Amniotic epithelial cell (primary cell): Measurements from ENCODE around the gene BNC2.

Experiments
- DNase-seq: peaks from one replicate; pipeline ENCODE4 v3.0.0-alpha.2; 2010; ENCODE audit warnings: low read depth

The BNC2 gene

DNA sequence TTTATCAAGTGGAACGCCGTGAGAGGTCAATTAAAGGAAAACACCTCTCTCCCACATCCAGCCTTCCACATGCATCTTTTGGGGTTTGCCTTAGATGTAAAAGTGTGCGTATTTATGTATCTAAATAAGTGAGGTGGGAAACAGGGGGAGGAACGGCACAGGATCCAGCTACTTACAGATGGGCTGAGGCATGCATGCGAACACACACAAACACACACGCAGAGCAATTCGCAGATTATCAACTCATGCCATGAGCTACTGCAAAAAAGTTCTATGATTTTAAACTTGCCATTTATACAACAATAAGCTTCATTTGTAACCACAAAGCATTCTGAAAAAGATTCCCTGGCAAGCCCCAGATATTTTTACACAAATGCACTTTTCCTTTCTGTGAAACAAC is 242.1 kb downstream of the BNC2 start:
- DNase-seq: peak; percentile 39

DNA sequence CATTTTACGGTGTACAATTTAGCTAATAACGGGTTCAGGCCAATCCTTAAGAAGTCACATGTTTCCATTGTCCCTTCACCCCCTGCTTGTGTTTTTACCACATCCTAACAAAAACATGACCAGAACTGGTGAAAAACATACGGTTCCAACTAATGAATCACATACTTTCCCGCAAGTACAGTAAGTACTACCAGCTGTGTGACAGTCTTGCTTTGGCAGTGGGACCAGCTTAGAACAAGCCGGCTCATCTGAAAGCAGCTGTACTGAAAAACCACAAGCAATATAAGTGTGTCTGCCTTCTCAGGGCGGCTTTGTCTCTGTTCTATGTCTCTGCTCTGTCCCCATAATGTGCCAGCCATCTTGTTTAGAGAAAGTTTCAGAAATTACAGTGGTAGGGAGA is 242.5 kb downstream of the BNC2 start:
- DNase-seq: peak; percentile 82

DNA sequence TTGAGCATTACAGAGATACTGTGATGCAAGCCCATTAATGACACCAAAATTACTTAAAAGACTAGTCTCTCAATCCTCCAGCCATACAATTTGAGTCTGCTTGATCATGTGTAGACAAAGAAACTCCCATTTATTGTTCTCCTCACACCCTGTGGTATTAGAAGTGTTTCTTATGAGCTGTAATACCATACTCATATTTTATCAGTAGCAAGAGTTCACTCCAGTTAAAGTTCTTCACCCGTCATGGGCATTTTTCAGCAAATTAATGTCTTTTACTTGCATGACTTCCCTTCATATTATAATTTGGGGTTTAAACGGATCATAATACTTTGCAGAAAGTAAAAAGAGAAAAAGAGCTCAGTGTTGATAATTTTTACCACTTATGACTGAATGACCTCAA is 242.9 kb downstream of the BNC2 start:
- peak; percentile 28 for DNase-seq

DNA sequence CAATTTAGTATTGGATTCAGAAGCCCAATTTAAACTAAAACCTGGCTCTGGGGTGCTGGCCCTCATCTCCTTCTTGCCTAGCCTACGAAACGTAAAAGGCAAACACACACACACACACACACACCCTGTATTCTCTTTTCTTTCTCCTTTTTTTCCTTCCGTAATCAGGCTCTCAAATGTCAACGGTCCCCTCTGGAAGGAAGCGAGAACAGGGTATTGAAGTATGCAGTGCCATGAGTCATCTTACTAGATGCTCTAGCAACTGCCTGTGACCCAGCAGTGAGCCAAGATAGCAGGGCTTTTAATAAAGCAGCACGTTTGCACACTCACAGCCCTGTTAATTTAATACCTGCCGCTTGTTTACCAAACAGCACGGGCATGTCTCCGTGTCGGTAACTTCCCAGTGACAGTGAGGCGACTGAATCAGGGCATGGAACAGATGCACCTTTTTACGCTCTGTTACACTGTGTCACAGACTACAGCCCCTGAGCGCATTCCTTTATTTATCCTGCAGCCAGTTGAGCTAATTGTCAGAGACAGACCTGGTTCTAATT is 243.8 kb downstream of the BNC2 start:
- peak; percentile 75 for DNase-seq

DNA sequence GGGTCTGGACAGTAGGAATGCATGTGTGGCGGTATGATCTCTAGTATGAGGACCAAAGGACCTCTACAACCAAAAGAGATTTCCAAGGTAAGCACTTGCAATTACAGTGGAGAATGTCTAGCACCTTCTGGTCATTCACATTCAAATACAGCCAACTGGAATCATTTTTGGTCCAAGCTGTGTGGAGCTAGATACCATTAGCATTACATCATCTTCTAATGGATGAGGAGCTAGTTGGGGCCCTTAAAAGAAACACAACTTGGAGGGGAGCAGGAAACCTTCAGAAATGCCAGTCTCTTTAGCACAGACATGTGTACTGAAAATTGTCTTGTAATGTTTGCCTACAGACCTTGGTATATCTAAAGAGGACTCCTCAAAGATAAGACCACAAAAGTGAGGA is 244.7 kb downstream of the BNC2 start:
- DNase-seq: peak; percentile 55

DNA sequence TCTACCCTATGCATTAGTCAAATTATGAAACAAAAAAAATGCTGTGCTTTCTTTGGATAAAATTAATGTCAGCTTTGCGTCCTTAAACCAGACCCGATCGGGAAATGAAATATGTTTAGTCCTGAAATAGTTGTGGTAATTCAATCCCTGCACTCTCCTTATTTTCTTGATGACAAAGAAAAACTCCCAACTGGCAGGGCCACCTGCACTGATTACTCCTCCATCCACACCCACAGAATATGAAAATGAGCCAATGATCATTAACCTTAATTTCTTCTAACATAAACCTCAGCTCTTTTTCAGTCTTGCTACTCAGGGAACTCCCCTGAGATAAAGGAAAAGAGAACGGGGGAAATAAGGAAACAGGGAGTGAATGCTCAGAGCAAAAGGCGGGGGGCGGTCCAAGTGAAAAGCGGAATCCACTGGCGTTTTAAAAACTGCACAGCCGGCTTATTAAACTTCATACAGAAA is 245.3 kb downstream of the BNC2 start:
- DNase-seq: no peak

DNA sequence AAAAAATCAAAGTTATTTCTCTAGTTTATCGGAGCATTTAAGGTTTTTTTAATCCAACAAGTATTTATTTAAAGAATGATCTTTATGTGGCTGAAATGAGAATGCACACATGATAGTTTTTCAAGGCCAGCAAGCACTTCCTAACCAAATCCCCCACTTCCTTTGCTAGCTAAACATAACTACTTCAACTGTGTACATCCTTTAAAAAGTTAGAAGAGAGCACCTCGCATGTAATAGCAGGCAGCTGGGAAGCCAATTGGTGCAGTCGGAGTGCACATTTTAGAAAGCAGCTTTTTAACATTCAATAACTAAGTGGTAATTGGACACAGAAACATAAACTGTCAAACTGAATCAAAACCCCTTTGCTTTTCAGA is 245.7 kb downstream of the BNC2 start:
- no peak for DNase-seq

DNA sequence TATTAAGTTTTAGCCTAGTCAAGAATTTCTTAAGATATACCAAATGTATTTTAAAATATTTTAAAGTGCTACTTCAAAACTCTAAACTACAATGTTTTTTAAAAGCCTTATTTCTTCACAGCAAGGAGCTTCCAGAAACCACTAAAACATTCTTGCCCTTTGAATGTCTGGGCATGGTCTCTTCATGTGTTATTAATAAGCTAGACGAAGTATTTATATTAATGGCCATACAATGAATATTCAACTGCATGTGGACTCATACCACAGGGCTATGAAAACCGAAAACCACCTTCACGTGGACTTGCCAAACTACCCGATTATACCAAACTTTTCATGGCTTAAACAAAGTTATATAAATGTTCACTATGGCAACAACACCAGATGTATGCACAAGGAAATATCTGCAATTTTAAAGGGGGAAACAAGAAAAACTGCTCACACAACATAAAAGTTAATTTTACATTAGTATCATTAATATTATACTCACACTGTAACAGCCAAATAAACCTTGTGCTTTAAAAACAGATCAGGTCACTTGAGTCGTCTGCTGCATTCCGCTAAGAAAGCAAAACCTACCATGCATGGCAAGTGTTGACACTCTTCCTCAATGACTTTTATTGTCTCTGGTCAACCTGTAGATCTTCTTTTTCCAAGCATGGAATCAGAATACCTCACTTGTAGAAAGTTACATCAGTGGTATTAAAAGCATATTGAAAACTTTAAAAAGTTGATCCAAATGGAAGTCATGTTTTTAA is 246.3 kb downstream of the BNC2 start:
- DNase-seq: no peak

DNA sequence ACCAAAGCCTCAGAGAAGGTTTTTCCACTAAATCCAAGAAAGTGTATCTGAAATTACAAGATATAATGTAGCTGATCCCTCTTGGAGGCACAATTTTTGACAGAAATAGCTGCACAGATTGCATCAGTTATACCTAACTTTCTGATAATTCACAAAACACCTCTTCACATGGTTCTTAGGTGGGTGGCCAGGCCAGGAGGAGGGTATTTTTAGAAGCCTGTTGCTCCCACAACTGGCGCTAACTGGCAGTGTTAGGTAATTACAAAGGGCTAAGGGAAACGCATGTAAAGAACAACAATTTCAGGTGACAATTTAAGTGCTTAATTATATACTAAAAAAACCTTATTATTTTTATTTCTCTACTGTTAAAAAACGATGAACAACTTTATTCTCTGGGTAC is 247.9 kb downstream of the BNC2 start:
- DNase-seq: no peak

DNA sequence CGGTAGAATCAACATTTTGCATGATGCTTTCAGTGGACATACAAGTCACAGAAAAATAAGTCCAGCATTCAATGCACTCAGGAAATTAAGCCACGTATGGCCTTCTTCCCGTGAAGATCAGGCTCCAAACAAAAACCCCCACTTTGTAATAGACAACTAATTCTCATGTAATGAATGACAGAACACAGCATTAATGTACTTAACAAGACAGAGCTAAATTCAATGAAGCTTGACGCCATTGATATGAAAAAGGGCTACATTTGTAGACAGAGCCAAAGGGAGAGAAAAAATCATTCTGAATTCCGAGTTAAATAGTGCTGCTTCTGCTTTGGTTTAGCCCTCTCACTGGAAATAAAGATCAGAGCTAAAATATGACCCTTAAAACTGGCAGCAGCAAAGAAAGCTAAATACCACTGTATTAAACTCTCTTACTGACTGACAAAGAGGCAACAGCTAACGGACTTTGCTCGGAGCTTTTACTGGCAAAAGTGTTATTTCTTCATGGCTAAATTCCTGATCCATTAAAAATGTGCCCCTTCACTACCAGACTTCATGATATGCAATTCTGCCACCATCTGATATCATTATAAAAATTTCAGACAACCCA is 250.5 kb downstream of the BNC2 start:
- DNase-seq: no peak

DNA sequence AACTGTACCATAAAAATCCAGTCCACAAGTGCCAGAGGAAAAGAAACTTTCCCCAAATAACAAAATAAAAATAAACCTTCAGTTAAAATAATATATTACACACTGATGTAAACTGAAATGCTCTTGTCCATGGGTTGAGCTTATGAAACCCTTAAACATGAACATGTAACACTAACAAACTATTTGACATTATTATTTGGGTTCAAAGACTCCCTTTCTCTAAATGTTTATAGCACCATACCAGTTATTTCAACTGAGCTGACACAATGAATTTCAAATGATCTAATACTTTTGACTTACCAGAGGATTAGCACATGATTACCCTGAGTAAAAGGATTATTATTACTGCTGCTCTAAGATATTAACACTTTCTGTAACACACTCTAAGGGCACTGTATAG is 251.1 kb downstream of the BNC2 start:
- DNase-seq: no peak

DNA sequence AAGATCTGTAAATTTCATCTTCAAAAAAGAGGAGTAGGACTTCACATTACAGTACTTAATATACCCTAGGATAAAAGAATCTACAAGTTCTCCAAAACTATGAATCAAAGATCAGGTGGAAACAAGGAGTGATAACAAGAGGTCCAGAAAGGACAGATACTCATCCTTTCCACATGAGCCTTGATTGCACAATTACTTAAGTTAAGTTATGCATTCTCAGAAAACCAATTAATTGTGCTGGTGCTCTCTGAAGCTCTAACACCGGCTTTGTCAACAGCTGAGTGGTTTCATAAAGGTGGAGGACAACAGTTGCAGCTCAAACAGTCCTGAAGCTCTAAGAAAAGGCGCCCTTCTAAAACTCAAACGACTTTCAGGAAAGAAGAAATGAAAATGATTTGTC is 251.9 kb downstream of the BNC2 start:
- DNase-seq: peak; percentile 62

DNA sequence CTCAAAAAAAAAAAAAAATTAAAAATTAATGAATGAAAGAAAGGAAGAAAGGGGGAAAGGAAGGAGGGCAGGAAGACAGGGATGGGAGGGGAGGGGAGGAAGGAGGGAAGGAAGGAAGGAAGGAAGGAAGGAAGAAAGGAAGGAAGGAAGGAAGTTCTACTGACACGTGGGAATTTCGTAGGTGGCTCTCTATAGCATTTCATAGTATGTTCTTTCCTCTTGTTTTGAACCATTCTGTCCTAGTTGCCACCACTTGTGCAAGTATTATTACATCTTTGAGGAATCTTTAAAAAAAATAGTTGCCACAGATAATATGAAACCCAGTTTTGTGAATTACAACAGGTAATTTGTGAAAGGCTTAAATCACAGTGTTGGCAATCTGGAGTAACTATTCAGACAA is 253.8 kb downstream of the BNC2 start:
- no peak for DNase-seq

DNA sequence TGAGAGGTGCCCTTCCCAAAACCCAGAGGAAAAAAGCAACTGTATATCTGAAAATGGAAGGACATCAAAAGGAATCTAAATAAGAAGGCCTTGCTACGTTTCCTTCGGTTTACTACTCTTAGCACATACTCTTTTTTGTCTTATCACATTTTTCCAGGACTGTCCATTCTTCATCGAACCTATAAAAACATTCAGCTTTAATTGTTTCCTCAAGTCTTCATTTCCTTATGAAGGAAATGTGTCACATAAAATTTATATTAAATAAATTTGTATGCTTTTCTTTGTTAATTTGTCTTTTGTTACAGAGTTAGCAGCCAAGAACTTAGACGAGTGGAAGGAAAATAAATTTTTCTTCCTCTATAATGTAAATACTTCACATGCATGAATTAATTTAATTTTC is 255.0 kb downstream of the BNC2 start:
- DNase-seq: no peak

DNA sequence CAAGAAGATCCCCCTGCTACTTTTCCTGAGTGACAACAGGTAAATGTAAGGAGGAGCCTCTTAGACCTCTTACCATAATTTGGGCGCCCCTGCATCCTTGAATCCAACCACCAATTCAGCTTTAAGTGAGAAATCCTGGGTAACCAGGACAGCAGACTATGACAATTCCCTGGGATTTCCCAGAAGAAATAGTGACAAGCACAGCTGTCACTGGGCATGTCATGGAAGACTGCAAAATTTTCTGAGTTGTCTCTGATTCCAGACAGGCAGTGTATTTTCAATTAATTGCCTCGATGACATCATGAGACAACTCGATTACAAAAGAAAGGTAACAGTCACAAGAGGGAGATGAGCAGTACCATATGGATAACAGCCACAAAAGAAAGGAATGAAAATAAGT is 256.9 kb downstream of the BNC2 start:
- no peak for DNase-seq

DNA sequence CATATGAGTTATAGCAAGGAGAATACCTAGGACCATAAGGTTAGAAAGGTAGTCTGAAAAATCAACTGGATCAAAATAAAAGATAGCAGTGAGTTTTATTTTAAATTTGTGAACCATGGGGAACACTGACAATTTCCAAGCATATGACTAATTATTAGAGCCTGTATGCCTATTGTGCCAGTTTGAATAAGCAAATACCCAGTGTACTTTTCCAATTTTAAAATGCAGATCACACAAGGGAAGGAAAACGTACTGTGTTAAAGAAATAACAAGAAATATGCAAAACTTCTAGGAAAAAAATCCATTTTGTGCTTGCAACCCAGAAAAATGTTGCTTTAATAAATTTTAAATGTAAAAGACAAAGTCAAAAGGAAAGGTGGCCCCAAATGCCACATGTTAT is 257.4 kb downstream of the BNC2 start:
- no peak for DNase-seq

DNA sequence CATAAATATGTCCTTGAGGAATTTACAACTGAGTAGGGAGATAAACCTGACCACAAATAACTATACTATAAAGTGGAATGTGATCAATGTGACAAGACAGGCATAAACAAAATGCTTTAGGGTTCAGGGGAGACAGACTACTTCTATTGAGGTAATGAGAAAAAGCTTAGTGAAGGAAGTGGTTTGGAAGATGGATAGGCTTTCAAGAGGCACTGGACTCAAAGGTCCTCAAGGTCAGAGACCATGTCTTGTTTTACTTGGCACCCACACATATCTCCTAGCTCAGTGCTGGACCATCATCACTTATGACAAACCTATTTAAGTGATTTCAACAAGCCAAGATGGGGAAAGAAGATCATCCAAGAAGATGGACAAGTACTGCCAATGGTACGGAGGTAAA is 257.8 kb downstream of the BNC2 start:
- DNase-seq: peak; percentile 66

DNA sequence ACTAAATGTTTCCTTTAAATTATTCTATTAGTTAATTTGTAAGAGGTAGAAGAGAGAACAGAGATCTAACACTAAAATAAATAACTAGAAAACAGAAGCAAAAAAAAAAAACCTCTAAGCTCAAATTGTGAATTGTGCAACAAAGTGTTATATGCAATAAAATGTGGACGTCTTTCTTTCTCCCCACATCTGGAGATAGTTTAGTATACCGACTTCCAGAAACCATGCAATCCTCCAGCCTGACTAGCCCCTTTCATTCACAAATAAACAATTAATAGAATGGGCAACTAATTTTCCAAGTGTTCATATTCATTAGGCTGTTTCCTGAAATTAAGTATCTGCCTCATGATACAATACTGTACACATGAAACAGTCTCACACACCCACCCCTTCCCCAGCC is 258.5 kb downstream of the BNC2 start:
- DNase-seq: peak; percentile 59

DNA sequence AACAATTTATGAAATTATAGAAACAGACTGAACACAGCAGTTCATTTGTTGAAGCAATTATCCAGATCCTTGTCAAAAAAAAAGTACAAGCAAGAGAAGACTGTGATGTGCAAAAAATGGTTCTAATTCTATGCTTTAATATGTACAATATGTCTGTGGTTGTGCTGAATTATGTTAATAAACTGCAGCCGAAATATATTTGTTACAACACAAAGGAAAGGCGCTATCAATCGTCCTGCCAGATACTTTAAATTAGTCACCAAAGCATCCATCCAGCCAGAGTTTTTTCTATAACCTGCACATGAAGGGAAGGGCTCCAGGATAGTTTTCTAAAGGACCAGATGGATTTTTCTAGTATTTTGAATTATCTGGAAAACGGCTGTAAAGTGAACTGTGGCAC is 259.5 kb downstream of the BNC2 start:
- DNase-seq: peak; percentile 50

DNA sequence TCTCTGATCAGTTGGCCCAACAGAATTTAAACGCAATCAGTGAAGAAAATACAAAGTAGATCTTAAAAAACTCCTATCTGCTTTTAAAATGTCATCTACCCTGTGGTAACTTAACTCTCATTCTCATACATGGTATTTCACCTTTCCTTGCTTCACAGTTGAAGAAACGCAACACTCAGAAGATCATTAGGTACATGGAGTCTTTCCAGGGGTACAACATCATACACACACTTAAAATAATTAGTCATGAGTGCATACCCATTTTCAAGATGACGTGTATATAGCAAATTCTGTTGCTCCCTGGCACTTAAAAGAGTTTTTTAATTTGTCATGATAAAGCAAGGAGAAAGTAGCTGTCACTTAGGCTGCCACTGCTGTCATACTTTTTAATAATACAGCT is 259.9 kb downstream of the BNC2 start:
- no peak for DNase-seq

DNA sequence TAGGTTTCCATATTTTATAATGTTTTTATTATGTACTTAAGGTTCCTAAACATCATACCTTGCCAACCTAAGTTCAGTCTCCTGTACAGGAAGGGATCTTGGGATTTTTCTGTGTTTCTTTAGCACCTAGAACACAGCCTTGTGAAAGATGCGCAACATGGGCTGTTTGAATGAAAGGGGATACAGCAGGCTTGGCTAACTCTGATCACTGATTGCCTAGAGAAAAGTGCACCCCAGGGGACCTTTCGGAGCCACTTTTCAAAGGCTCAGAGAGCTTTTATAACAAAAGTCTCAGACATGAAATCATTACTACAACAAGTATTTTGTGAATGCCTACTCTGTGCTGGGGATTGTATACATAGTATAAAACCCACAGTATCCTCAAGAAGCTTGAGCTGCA is 261.6 kb downstream of the BNC2 start:
- no peak for DNase-seq

DNA sequence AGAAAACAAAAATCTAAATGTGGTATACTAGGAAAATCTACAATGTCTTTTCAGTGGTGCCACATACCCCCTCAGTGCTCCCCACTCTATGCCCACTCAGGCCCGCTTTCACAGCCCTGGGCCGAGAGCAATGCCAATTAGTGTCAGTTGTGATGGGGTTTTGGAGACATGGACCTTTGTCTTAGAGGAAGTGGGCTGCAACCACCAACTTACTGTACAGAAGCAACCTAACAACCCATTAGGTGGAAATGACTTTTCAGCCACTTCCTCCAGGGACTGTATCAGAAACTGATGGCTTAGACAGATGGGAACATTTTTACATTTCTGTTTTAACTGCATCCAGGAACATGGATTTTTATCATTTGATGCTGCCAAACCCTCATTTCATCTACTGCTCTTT is 268.0 kb downstream of the BNC2 start:
- DNase-seq: no peak

DNA sequence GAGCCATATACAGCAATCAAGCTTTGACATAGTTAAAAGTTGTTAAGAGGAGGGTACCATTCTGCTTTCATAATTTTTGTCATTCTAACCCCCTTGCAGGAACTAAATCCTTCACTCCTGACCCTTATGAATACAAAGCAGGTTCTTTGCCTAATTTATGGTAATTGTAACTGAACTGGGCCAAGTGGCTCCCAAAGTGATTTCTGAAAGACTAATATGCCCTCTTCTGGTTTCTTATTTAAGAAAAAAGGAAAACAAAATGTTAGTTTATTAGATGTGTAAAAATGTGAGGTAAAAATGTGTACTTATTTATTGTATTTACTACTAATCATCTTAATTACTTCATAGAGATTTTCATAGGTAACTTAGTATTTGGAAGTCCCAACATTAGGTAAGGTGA is 268.5 kb downstream of the BNC2 start:
- DNase-seq: no peak

DNA sequence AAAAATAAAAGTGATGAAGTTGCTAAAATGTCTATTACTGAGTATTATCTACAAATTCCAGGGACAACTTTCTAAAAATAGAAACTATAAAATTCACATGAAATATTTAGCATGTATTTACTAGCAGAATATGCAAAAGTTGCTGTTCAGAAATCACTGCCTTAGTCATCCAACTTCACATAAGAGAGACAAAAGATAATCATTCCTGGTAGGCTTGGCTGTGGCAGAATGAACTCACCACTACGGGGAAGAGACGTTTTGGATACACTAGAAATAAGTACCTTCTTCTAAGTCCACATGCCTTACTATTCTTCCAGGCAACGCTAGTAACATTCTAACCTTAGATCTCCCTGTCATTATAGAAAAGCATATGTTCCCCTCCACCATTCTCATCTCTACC is 272.2 kb downstream of the BNC2 start:
- peak; percentile 66 for DNase-seq
